HepG2 (cell line): ENCODE results near the gene THRAP3. TPM values are rescaled to one million over a fixed set of nuclear protein-coding genes. Genes with fewer than 3 reads are reported as not detected.

Experiments
- AHR ChIP-seq: IDR thresholded peaks from 2 replicates; pipeline ENCODE4 v1.6.1; 2018; ENCODE audit warnings: missing genetic modification reagents, missing compliant biosample characterization
- ASH2L ChIP-seq: fragments of 300-600, 200-600 bp; sonication (generic); IDR thresholded peaks from 2 replicates; pipeline ENCODE4 v1.7.0; 2017; ENCODE audit warnings: low read depth, mild to moderate bottlenecking, moderate library complexity, mixed read lengths, low read length; ENCODE audit not compliant: insufficient read length
- E2F1 ChIP-seq: sonication (generic); formaldehyde crosslinking; IDR thresholded peaks from 2 replicates; pipeline ENCODE4 v1.5.0; 2020; ENCODE audit warnings: missing genetic modification reagents
- GATA4 ChIP-seq: sonication (generic); IDR thresholded peaks from 2 replicates; pipeline ENCODE4 v1.6.1; 2016; ENCODE audit warnings: antibody characterized with exemption, low read depth, borderline replicate concordance
- GMEB1 ChIP-seq: sonication (generic); formaldehyde crosslinking; IDR thresholded peaks from 2 replicates; pipeline ENCODE4 v1.5.1; 2020; ENCODE audit warnings: missing genetic modification reagents, mild to moderate bottlenecking, borderline replicate concordance
- HMGXB4 ChIP-seq, 2 experiments: sonication (generic) in 1 of 2; formaldehyde crosslinking in 1 of 2; IDR thresholded peaks; 2 replicates each; pipeline versions ENCODE4 v1.4.0 to v1.6.1; 2018 to 2020; ENCODE audit warnings: missing genetic modification reagents in 2 of 2, borderline replicate concordance in 1 of 2, low read depth in 1 of 2, mild to moderate bottlenecking in 1 of 2, missing biosample characterization in 1 of 2
- ISX ChIP-seq: sonication (generic); formaldehyde crosslinking; conservative IDR thresholded peaks from 2 replicates; pipeline ENCODE4 v1.5.0; 2020; ENCODE audit warnings: missing genetic modification reagents
- LRRFIP1 ChIP-seq: sonication (generic); formaldehyde crosslinking; conservative IDR thresholded peaks from 2 replicates; pipeline ENCODE4 v1.4.0; 2020; ENCODE audit warnings: missing genetic modification reagents
- MED13 ChIP-seq: sonication (generic); formaldehyde crosslinking; IDR thresholded peaks from 2 replicates; pipeline ENCODE4 v1.5.0; 2020; ENCODE audit warnings: missing genetic modification reagents
- NR2C2 ChIP-seq: sonication (generic); formaldehyde crosslinking; IDR thresholded peaks from 2 replicates; pipeline ENCODE4 v1.4.0; 2020; ENCODE audit warnings: missing genetic modification reagents, mild to moderate bottlenecking, moderate library complexity, borderline replicate concordance
- RAD51 ChIP-seq: fragments of 450-650 bp; IDR thresholded peaks from 2 replicates; pipeline ENCODE4 v1.6.1; 2016; ENCODE audit warnings: borderline replicate concordance
- RFXANK ChIP-seq: IDR thresholded peaks from 2 replicates; pipeline ENCODE4 v1.6.1; 2016
- SP1 ChIP-seq, 2 experiments: fragments of 450-650 bp in 1 of 2; sonication (generic) in 1 of 2; formaldehyde crosslinking in 1 of 2; IDR thresholded peaks; 2 replicates each; pipeline versions ENCODE4 v1.4.0 to v1.6.1; 2016 to 2020; ENCODE audit warnings: missing genetic modification reagents in 1 of 2
- TERF1 ChIP-seq: sonication (generic); formaldehyde crosslinking; IDR thresholded peaks from 2 replicates; pipeline ENCODE4 v1.8.0; 2022; ENCODE audit warnings: mild to moderate bottlenecking, missing genetic modification reagents, moderate library complexity
- ZBTB7A ChIP-seq: sonication (generic); formaldehyde crosslinking; IDR thresholded peaks from 2 replicates; pipeline ENCODE4 v1.8.0; 2022; ENCODE audit warnings: mild to moderate bottlenecking, missing genetic modification reagents
- ZFP36L2 ChIP-seq: sonication (generic); formaldehyde crosslinking; IDR thresholded peaks from 2 replicates; pipeline ENCODE4 v1.4.0; 2020; ENCODE audit warnings: missing genetic modification reagents
- ZKSCAN1 ChIP-seq: fragments of 150-350 bp; IDR thresholded peaks from 2 replicates; pipeline ENCODE4 v1.6.1; 2014; ENCODE audit warnings: low read length
- ZNF136 ChIP-seq: sonication (generic); formaldehyde crosslinking; IDR thresholded peaks from 2 replicates; pipeline ENCODE4 v1.8.1; 2022; ENCODE audit warnings: low read depth, mild to moderate bottlenecking, moderate library complexity, missing genetic modification reagents
- ZNF326 ChIP-seq: sonication (generic); formaldehyde crosslinking; IDR thresholded peaks from 2 replicates; pipeline ENCODE4 v1.4.0; 2020; ENCODE audit warnings: missing genetic modification reagents, borderline replicate concordance
- ZNF484 ChIP-seq: sonication (generic); formaldehyde crosslinking; IDR thresholded peaks from 2 replicates; pipeline ENCODE4 v1.5.1; 2020; ENCODE audit warnings: mild to moderate bottlenecking, low read depth, missing genetic modification reagents, borderline replicate concordance
- ZNF619 ChIP-seq: sonication (generic); formaldehyde crosslinking; IDR thresholded peaks from 2 replicates; pipeline ENCODE4 v1.4.0; 2020; ENCODE audit warnings: mild to moderate bottlenecking, missing genetic modification reagents
- polyA plus RNA-seq, 8 experiments: library from polyadenylated mRNA; depleted of rRNA in 3 of 8; stranded (reverse) in 7 of 8; unstranded in 1 of 8; fragments of >200 nt; fragmentation: Illumina TruSeq in 4 of 8; extraction: Trizol in 4 of 8; gene quantifications; 2 replicates each; pipeline versions ENCODE4 v1.2.1 to v1.2.3, GENCODE V29; 2011 to 2016; ENCODE audit warnings: low read depth in 4 of 8, missing spikeins in 1 of 8, mixed read lengths in 1 of 8; ENCODE audit not compliant: insufficient read depth in 1 of 8
- total RNA-seq, 5 experiments: library from RNA; depleted of rRNA; stranded (reverse); fragments of >200 nt; fragmentation: Illumina TruSeq; extraction: Trizol; gene quantifications; 2 replicates each; pipeline ENCODE4 v1.2.3, GENCODE V29; 2016; ENCODE audit warnings: low read depth in 1 of 5

THRAP3 gene
- total and polyA plus RNA-seq, 2 of the 13 experiments (the other 11 are each of a cell fraction or from before 2014, with no cell fraction given): 45.0 to 92.6 TPM

GRCh38 chr1:36268981-36269380 lies 44.7 kb downstream of the THRAP3 start (continued):
- TF ChIP-seq LRRFIP1 (no peak), AHR (CRISPR knock-in tag) (no peak), TERF1 (no peak), ZNF136 (no peak), MED13 (0 out of 2 replicates have a peak, but pooled peaks have one; percentile 38), NR2C2 (CRISPR knock-in tag) (peak; percentile 1; the same call in 1 of the 2 replicates), E2F1 (CRISPR knock-in tag) (peak; percentile 37; the same call in 1 of the 2 replicates), GATA4 (no peak), GMEB1 (CRISPR knock-in tag) (no peak), ZNF326 (CRISPR knock-in tag) (no peak), ZNF484 (CRISPR knock-in tag) (no peak), ZBTB7A (no peak), SP1 (IDR thresholded peaks at IDR 0.05) (no peak), SP1 (CRISPR knock-in tag; IDR thresholded peaks at IDR 0.05) (no peak), ZKSCAN1 (0 out of 2 replicates have a peak, but pooled peaks have one; percentile 4), HMGXB4 (CRISPR knock-in tag; IDR thresholded peaks at IDR 0.05; ENCODE audit: borderline replicate concordance in 1 of 2, low read depth in 1 of 2) (0 out of 4 replicates have a peak, but pooled peaks of 1 of the 2 experiments have one; percentile 22), ISX (CRISPR knock-in tag) (no peak), ZNF619 (CRISPR knock-in tag) (no peak), RAD51 (no peak), RFXANK (CRISPR knock-in tag) (no peak), ZFP36L2 (CRISPR knock-in tag) (no peak), ASH2L (peak; percentile 87)
